Chondrocyte (in vitro differentiated cells): ENCODE results near the gene SARM1. TPM values are rescaled to one million over a fixed set of nuclear protein-coding genes. Genes with fewer than 3 reads are reported as not detected.

ENCODE experiments used
- DNase-seq: peaks from one replicate; pipeline ENCODE4 v3.0.0; 2021; ENCODE audit warnings: mixed read lengths, low spot score
- H3K27ac Mint-ChIP-seq: one replicate; pipeline ENCODE4 v1.8.0; 2021; ENCODE audit warnings: mild to moderate bottlenecking, moderate library complexity, mixed read lengths; ENCODE audit not compliant: unreplicated experiment
- H3K27me3 Mint-ChIP-seq: 2 replicates; pipeline ENCODE4 v1.8.0; 2021; ENCODE audit warnings: low read depth, mixed read lengths
- H3K36me3 Mint-ChIP-seq: 2 replicates; pipeline ENCODE4 v1.8.0; 2021; ENCODE audit warnings: low read depth, mixed read lengths
- H3K4me1 Mint-ChIP-seq: 2 replicates; pipeline ENCODE4 v1.8.0; 2021; ENCODE audit warnings: low read depth, mild to moderate bottlenecking, mixed read lengths
- H3K4me3 Mint-ChIP-seq: one replicate; pipeline ENCODE4 v1.8.0; 2021; ENCODE audit warnings: mild to moderate bottlenecking, moderate library complexity, mixed read lengths; ENCODE audit not compliant: unreplicated experiment
- H3K9me3 Mint-ChIP-seq: 2 replicates; pipeline ENCODE4 v1.8.0; 2021; ENCODE audit warnings: low read depth, mixed read lengths
- CTCF ChIP-seq: fragments of 200-600 bp; sonication (generic); IDR thresholded peaks from 2 replicates; pipeline ENCODE4 v1.5.0; 2021; ENCODE audit warnings: antibody characterized with exemption, mild to moderate bottlenecking, moderate library complexity
- total RNA-seq: library from RNA; stranded (reverse); gene quantifications from 3 replicates; pipeline ENCODE4 v1.2.1, GENCODE V29; 2021

Gene SARM1
- total RNA-seq, 1 donor from 2014 or later, result 24.1 TPM

- TF ChIP-seq CTCF, result no peak
- Mint-ChIP-seq H3K36me3 (peaks cover 11% of the 10 kb centered on the region), H3K4me3 (no peak overlapping the region), H3K27me3 (no peaks in the 10 kb centered on the region), H3K27ac (no peak overlapping the region), H3K4me1 (peaks cover 13% of the 10 kb centered on the region), H3K9me3 (no peaks in the 10 kb centered on the region)
- no peak for DNase-seq
Observed at GRCh38 chr17:28327031-28327607, 44.4 kb upstream of the SARM1 start.

- H3K27me3 Mint-ChIP-seq, result no peaks in the 10 kb centered on the region
- peaks cover 11% of the 10 kb centered on the region for H3K36me3 Mint-ChIP-seq
- no peak overlapping the region for H3K4me3 Mint-ChIP-seq
- no peak overlapping the region for H3K27ac Mint-ChIP-seq
- H3K9me3 Mint-ChIP-seq, result no peaks in the 10 kb centered on the region
- TF ChIP-seq CTCF, result peak; percentile 48
- peaks cover 18% of the 10 kb centered on the region for H3K4me1 Mint-ChIP-seq
- no peak for DNase-seq
Observed at GRCh38 chr17:28327709-28328108, 43.8 kb upstream of the SARM1 start.

- H3K4me1 Mint-ChIP-seq, result peaks cover 22% of the 10 kb centered on the region
- H3K9me3 Mint-ChIP-seq, result no peaks in the 10 kb centered on the region
- no peak for DNase-seq
- peaks cover 11% of the 10 kb centered on the region for H3K36me3 Mint-ChIP-seq
- no peaks in the 10 kb centered on the region for H3K27me3 Mint-ChIP-seq
- H3K27ac Mint-ChIP-seq, result no peak overlapping the region
- no peak for TF ChIP-seq CTCF
- no peak overlapping the region for H3K4me3 Mint-ChIP-seq
Observed at GRCh38 chr17:28328325-28328724, 43.2 kb upstream of the SARM1 start.

GRCh38 chr17:28330671-28331070 lies 40.8 kb upstream of the SARM1 start:
- H3K4me1 Mint-ChIP-seq, result peaks cover 38% of the 10 kb centered on the region

GRCh38 chr17:28331891-28332420 lies 39.5 kb upstream of the SARM1 start:
- no peak for TF ChIP-seq CTCF
- Mint-ChIP-seq H3K9me3 (no peaks in the 10 kb centered on the region), H3K4me3 (no peak overlapping the region), H3K27ac (no peak overlapping the region), H3K27me3 (no peaks in the 10 kb centered on the region), H3K4me1 (peaks cover 47% of the 10 kb centered on the region), H3K36me3 (peaks cover 11% of the 10 kb centered on the region)
- DNase-seq, result no peak

More at GRCh38 chr17:28330671-28331070, 40.8 kb upstream of the SARM1 start:
- no peak for DNase-seq
- no peak for TF ChIP-seq CTCF
- Mint-ChIP-seq H3K27me3 (no peaks in the 10 kb centered on the region), H3K36me3 (peaks cover 11% of the 10 kb centered on the region), H3K27ac (no peak overlapping the region), H3K9me3 (no peaks in the 10 kb centered on the region), H3K4me3 (no peak overlapping the region)
